GM23338 (cell line): ENCODE data around the gene CFAP57.

Experiments
- CREB1 ChIP-seq: fragments of 250-450 bp; sonication (Bioruptor Pico); IDR thresholded peaks from 2 replicates; pipeline ENCODE4 v1.5.0; 2020; ENCODE audit warnings: low read depth, mild to moderate bottlenecking, moderate library complexity
- EZH2 ChIP-seq: fragments of 200-600 bp; sonication (generic); IDR thresholded peaks from one replicate; pipeline ENCODE4 v1.8.0; 2017; ENCODE audit warnings: antibody characterized with exemption, mild to moderate bottlenecking, low read depth; ENCODE audit not compliant: unreplicated experiment
- EZH2phosphoT487 ChIP-seq: fragments of 200-600 bp; sonication (generic); IDR thresholded peaks from one replicate; pipeline ENCODE4 v1.8.1; 2018; ENCODE audit warnings: antibody characterized with exemption; ENCODE audit not compliant: unreplicated experiment
- JUNB ChIP-seq: IDR thresholded peaks from one replicate; pipeline ENCODE4 v1.6.1; 2016; ENCODE audit warnings: antibody characterized with exemption; ENCODE audit not compliant: unreplicated experiment
- POLR2AphosphoS5 ChIP-seq: IDR thresholded peaks from 2 replicates; pipeline ENCODE4 v1.6.1; 2016; ENCODE audit warnings: antibody characterized with exemption, low read depth
- REST ChIP-seq: IDR thresholded peaks from one replicate; pipeline ENCODE4 v1.6.1; 2018; ENCODE audit warnings: antibody characterized with exemption; ENCODE audit not compliant: unreplicated experiment
- STAT1 ChIP-seq: IDR thresholded peaks from one replicate; pipeline ENCODE4 v1.6.1; 2016; ENCODE audit warnings: antibody characterized with exemption; ENCODE audit not compliant: unreplicated experiment
- ZNF331 ChIP-seq: fragments of 250-450 bp; sonication (Bioruptor Pico); IDR thresholded peaks from 2 replicates; pipeline ENCODE4 v1.5.0; 2020; ENCODE audit warnings: low read depth, mild to moderate bottlenecking, moderate library complexity
- ZNF462 ChIP-seq: fragments of 250-450 bp; sonication (Bioruptor Pico); IDR thresholded peaks from 2 replicates; pipeline ENCODE4 v1.5.0; 2020; ENCODE audit warnings: mild to moderate bottlenecking, moderate library complexity
- TF ChIP-seq, protein P1 (sequence below), 2 experiments: fragments of 200-600 bp in 1 of 2; sonication (generic) in 1 of 2; conservative IDR thresholded peaks; 2 replicates each; pipeline versions ENCODE4 v1.5.1 to v1.6.1; 2016 to 2017; ENCODE audit warnings: antibody characterized with exemption in 2 of 2, low read depth in 2 of 2, mild to moderate bottlenecking in 2 of 2, moderate library complexity in 1 of 2
- TF ChIP-seq, protein P2 (sequence below): IDR thresholded peaks from 2 replicates; pipeline ENCODE4 v1.6.1; 2016; ENCODE audit warnings: antibody characterized with exemption

- TF ChIP-seq REST (no peak), CREB1 (CRISPR knock-in tag) (no peak), JUNB (no peak), EZH2 (no peak), POLR2AphosphoS5 (no peak), EZH2phosphoT487 (no peak), STAT1 (no peak), ZNF462 (CRISPR knock-in tag) (no peak), ZNF331 (CRISPR knock-in tag) (no peak)
- TF ChIP-seq, protein P1, sequence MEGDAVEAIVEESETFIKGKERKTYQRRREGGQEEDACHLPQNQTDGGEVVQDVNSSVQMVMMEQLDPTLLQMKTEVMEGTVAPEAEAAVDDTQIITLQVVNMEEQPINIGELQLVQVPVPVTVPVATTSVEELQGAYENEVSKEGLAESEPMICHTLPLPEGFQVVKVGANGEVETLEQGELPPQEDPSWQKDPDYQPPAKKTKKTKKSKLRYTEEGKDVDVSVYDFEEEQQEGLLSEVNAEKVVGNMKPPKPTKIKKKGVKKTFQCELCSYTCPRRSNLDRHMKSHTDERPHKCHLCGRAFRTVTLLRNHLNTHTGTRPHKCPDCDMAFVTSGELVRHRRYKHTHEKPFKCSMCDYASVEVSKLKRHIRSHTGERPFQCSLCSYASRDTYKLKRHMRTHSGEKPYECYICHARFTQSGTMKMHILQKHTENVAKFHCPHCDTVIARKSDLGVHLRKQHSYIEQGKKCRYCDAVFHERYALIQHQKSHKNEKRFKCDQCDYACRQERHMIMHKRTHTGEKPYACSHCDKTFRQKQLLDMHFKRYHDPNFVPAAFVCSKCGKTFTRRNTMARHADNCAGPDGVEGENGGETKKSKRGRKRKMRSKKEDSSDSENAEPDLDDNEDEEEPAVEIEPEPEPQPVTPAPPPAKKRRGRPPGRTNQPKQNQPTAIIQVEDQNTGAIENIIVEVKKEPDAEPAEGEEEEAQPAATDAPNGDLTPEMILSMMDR (conservative IDR thresholded peaks at IDR 0.05; ENCODE audit: low read depth in 2 of 2), result no peak
- TF ChIP-seq, protein P2, sequence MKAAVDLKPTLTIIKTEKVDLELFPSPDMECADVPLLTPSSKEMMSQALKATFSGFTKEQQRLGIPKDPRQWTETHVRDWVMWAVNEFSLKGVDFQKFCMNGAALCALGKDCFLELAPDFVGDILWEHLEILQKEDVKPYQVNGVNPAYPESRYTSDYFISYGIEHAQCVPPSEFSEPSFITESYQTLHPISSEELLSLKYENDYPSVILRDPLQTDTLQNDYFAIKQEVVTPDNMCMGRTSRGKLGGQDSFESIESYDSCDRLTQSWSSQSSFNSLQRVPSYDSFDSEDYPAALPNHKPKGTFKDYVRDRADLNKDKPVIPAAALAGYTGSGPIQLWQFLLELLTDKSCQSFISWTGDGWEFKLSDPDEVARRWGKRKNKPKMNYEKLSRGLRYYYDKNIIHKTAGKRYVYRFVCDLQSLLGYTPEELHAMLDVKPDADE, result no peak
Observed at GRCh38 chr1:43232074-43232473, 59.9 kb downstream of the CFAP57 start.
